GM12878 (cell line): ENCODE results near the gene CAPS.

ENCODE experiments used
- BCL3 ChIP-seq: IDR thresholded peaks from 2 replicates; pipeline ENCODE4 v1.6.1; 2011; ENCODE audit warnings: borderline replicate concordance, low read depth, mild to moderate bottlenecking, moderate library complexity, low read length; ENCODE audit not compliant: insufficient read depth, poor library complexity, severe bottlenecking
- BMI1 ChIP-seq: fragments of 450-650 bp; IDR thresholded peaks from 2 replicates; pipeline ENCODE4 v1.6.1; 2016; ENCODE audit warnings: mild to moderate bottlenecking, moderate library complexity, borderline replicate concordance
- DPF2 ChIP-seq: fragments of 450-650 bp; IDR thresholded peaks from 2 replicates; pipeline ENCODE4 v1.6.1; 2017; ENCODE audit warnings: mild to moderate bottlenecking
- EGR1 ChIP-seq, 2 experiments: IDR thresholded peaks; 1 replicate in 1 of 2; 2 replicates in 1 of 2; pipeline ENCODE4 v1.6.1; 2011 to 2012; ENCODE audit warnings: low read depth in 2 of 2, low read length in 2 of 2, borderline replicate concordance in 1 of 2, mild to moderate bottlenecking in 1 of 2, moderate library complexity in 1 of 2
- KDM1A ChIP-seq: fragments of 200-600 bp; sonication (generic); IDR thresholded peaks from 2 replicates; pipeline ENCODE4 v1.6.1; 2016; ENCODE audit warnings: borderline replicate concordance
- MLLT1 ChIP-seq: fragments of 450-650 bp; IDR thresholded peaks from 2 replicates; pipeline ENCODE4 v1.6.1; 2016; ENCODE audit warnings: mild to moderate bottlenecking
- MXI1 ChIP-seq: fragments of 150-350 bp; IDR thresholded peaks from 2 replicates; pipeline ENCODE4 v1.6.1; 2011; ENCODE audit warnings: low read depth, mild to moderate bottlenecking, inconsistent platforms, low read length, improper control_type of control experiment
- NFIC ChIP-seq: IDR thresholded peaks from 2 replicates; pipeline ENCODE4 v1.6.1; 2012; ENCODE audit warnings: low read depth, mild to moderate bottlenecking, inconsistent platforms, low read length, moderate library complexity
- NR2C1 ChIP-seq: fragments of 450-650 bp; IDR thresholded peaks from 2 replicates; pipeline ENCODE4 v1.6.1; 2017; ENCODE audit warnings: antibody characterized with exemption, mild to moderate bottlenecking, moderate library complexity
- NR2F1 ChIP-seq: fragments of 450-650 bp; conservative IDR thresholded peaks from 2 replicates; pipeline ENCODE4 v1.6.1; 2017; ENCODE audit warnings: mild to moderate bottlenecking
- RB1 ChIP-seq: fragments of 450-650 bp; formaldehyde crosslinking; IDR thresholded peaks from 2 replicates; pipeline ENCODE4 v1.6.1; 2017; ENCODE audit warnings: mild to moderate bottlenecking, borderline replicate concordance
- ZZZ3 ChIP-seq: IDR thresholded peaks from 2 replicates; pipeline ENCODE4 v1.6.1; 2011; ENCODE audit warnings: low read depth; ENCODE audit not compliant: control insufficient read depth, insufficient read length

DNA sequence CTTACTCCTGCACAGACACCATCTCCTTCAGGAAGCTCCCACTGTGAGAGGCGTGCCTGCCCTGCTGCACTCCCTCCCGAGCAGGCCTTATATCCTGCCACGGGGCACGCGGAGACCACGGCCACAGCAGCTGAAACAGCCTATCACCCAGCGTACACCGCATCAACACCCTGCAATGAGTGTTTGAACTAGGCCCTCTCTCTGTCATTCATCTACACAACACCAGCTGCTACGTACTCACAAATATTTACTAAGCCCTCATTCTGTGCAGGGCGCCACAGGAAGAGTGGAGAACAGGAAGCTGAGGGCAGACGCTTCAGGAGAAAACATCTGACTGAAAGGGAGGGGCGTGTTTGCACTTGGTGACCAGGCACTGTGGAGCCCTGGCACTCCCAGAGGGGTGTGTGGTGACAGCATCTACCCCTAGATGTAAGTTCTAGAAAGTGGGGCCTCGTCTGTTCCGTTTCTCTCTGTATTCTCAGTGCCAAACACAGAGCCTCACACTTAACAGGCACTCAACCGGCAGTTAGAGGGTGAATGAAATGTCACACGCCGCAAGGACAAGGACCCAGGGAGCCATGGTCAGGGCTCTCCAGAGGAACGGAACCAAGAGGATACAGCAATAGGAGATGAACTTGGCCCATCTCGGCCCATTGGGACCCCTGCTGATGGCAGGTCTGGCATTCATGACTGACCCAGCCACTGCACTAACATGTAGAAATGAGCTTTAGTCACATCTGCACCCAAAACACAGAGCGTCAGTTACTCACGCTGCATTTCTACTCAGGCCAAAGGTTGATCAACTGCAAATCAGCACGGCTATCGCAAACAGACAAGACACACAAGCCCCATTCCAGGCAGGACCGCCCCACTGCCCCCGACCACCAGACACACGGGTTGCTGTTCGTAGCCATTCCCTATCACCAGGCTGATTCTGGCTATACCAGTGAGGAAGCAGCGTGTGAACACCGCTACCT lies 48.2 kb downstream of the CAPS start:
- no peak for TF ChIP-seq EGR1 (IDR thresholded peaks at IDR 0.05; ENCODE audit: borderline replicate concordance in 1 of 2, low read depth in 2 of 2, low read length in 2 of 2)
- TF ChIP-seq MLLT1, result no peak
- no peak for TF ChIP-seq ZZZ3
- no peak for TF ChIP-seq NFIC
- TF ChIP-seq NR2F1, result no peak
- no peak for TF ChIP-seq DPF2
- TF ChIP-seq BCL3, result no peak
- no peak for TF ChIP-seq RB1
- TF ChIP-seq BMI1, result no peak
- TF ChIP-seq KDM1A, result no peak
- TF ChIP-seq NR2C1, result no peak
- TF ChIP-seq MXI1, result no peak
